Hematopoietic multipotent progenitor cell (in vitro differentiated cells): ENCODE measurements around the gene PHACTR1. TPM values are rescaled to one million over a fixed set of nuclear protein-coding genes. Genes with fewer than 3 reads are reported as not detected.

Experiments
- DNase-seq, 3 donors: peaks; one replicate each; pipeline ENCODE4 v3.0.0-alpha.2; 2011 to 2015; ENCODE audit warnings: low read depth in 2 of 3, low spot score in 2 of 3
- total RNA-seq: library from RNA; depleted of rRNA; stranded (reverse); fragments of >200 nt; gene quantifications from one replicate; pipeline ENCODE4 v1.2.3, GENCODE V29; 2012

Gene PHACTR1
- total RNA-seq, 1 donor, result 34.2 TPM

DNA sequence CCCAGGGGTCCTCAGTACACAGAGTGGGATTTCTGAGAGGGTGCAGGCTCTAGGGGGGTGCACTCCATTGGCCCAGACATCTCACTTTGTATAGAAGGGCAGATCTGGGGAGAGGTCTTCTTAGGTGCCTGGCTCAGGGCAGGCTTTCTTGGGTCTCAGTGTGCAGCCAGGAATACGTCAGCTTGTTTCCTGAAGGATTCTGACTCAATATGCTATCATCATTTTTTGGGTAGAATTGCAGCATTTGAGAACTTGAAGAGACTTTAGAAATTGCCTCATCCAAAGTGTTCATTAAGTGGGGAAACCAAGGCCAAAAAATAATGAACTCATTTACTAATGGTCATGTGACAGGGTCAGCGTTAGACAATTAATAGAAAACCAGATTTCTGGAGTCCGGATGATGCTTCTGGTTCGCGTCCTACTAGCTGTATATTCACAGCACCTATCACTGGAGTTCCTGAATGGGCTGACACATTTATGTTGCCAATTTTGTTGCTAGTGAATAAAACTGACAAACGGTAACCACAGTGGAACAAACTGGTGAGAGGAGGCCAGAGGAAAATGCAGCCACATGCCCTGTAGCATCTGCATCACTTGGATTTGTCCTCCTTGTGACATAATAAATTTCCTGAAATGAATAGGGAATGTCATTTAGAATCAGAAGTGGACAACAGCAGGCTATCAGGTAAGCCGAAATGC, 372.9 kb downstream of the PHACTR1 start:
- peak in 1 of 3 donors; percentile 50 for DNase-seq

DNA sequence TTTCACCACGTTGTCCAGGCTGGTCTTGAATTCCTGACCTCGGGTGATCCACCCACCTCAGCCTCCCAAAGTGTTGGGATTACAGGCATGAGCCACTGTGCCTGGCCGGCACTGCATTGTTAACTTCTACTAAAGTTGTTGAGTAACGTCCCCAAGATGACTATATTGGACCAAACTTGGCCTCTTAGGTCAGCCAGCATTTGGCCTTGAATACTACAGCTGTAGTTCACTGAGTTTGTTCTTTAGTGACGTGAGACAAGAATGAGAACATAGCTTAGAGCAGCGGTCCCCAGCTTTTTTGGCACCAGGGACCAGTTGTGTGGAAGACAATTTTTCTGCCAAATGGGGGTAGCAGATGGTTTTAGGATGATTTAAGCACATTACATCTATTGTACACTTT, 374.6 kb downstream of the PHACTR1 start:
- no peak for DNase-seq

- DNase-seq, result peak in 2 of 3 donors; percentile 22 to 42
These were observed 378.3 kb downstream of the PHACTR1 start for GRCh38 chr6:13094781-13095425.

- DNase-seq, result peak in 1 of 3 donors; percentile 21
These were observed 379.5 kb downstream of the PHACTR1 start for GRCh38 chr6:13096084-13096483.

DNA sequence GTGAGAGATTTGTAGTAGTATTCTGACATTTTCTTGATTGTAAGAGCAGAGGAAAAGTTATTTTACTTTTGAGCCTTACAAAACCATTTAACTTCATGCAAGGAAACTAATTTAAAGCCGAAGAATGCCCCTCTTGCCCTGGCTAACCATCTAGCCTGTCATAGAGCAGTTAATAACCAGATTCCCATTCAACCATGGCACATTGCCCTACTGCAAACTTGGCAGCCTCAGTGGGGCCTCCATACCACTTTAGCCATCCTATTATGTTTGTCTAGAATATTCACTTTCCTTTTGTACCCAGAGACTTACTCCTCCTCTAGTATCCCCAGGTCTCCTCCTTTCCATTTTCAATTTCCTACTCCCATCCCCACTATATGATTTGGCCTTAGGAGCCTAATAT, 380.9 kb downstream of the PHACTR1 start:
- DNase-seq, result no peak

DNA sequence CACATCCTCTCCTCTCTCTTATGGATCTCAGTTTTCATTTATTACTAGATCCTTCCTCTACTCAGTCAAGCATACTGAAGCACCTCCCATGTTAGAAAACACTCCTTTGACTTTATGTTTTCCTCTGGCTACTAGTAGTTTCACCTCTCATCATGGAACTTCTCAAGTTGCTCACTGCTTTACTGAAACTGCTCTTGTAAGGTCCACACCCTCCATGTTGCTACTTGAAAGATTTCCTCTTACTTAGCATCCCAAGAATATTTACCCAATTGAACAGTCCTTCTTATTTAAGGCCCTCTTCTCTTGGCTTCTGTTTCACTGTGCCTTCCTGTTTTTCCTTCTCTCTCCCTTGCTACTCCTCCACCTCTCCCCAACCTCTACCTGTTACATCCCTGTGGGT, 381.4 kb downstream of the PHACTR1 start:
- no peak for DNase-seq

DNA sequence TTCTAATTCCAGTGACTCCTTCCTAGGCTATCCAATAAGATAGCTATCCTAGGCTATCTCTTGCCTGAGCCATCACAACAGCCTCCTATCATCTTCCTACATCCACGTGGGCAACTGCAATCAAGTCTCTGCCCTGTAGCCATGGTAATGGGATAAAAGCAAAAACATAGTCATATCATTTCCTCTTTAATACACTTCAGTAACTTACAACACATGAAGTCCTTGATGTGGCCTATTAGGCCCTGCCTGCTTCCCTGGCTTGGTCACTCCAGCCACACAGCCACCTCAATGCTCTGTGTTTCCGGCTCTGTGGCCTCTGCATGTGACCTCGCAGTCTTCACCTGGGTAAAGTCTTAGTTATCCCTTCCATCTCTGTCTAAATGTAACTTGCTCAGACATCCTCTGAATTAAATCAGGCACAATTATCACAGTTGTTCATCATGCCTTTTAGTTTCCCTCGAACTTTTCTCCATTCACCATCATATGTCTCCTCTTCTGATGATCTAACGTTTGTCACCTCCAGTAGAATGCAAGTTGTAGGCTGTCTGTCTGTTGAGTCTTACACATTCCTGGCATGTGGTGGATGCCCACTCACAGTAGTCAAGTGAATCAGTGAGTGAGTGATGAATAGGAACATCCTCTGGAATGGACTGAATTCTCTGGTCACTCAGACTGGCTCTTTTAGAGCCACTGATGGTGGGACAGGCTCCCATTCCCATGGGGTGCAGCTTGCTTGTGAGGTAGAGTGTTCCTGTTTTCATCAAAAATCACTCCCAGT, 382.4 kb downstream of the PHACTR1 start:
- DNase-seq, result peak in 2 of 3 donors; percentile 45 to 73

GRCh38 chr6:13099771-13100170, 383.2 kb downstream of the PHACTR1 start:
- DNase-seq, result no peak

DNA sequence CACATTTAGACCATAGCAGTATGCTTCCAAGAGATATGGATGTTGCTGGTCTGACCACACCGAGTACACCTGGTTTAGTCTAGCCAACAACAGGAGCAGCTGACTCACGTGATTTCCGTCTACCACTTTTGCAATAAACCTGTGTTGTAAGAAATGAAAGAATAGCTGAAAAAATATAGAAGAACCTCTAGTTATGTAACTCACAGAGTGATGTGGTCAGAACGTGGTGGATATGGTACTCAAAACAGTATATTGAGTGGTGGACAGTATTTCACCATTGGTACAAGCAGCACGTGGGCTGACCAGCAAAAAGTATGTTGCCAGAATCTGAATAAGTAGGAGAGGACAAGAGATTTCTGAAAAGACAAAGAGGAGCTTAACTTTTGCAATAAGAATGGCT, 384.8 kb downstream of the PHACTR1 start:
- no peak for DNase-seq

DNA sequence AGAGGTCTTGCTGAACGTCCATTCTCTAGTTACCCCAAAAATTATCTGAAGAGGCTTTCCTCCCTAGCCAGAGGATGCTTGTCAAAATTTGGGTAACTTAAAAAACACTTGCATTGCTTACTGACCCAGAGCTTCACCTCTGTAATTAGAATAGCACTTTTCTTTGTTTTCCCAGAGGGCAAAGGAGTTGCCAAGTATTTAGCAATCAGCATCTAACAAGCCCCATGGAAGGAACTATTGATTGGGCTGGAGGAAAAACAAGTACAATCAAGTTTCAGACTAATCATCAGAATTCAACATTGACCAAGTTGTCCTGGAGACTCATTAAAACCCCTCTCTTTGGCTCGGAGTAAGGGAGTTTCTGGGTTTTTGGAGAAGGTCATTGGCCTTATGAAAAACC, 385.4 kb downstream of the PHACTR1 start:
- DNase-seq, result no peak

DNA sequence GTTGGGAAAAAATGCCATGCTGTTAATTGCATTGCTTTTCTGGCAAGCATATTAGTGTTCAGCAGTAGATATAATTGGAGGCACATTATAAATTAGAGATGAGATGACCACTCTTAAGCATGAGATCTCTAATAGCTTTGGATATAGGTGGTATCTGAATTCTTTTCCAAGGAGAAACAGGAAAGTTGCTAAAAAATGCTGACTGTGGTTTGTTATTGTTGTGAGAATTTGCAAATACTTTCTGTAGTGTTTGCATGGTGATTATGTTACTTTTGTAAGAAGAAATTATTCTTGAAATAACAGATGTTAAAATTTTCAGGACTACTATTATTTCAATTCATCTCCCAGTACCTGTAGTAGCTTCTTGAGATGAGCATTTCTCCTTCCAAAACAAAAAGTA, 386.6 kb downstream of the PHACTR1 start:
- DNase-seq, result no peak

- no peak for DNase-seq
These were observed 388.6 kb downstream of the PHACTR1 start for GRCh38 chr6:13105139-13105538.

GRCh38 chr6:13112921-13113320, 396.4 kb downstream of the PHACTR1 start:
- DNase-seq, result no peak

DNA sequence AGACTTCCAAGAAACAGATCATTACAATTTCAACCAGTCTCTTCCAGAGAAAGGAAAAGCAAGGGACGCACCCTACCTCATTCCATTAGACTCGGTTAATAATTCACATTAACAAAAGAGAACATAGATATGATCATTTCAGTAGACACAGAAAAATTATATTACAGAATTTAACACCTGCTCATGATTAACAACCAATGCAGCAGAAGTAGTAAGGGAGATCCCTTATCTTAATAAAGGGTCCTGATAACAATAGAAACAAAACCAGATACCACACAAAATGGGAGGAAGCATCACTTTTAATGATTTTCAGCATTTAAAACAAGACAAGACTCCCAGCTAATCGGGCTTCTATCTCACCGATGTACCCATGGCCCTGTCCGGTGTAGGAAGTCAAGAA, 396.8 kb downstream of the PHACTR1 start:
- DNase-seq, result no peak

GRCh38 chr6:13113981-13114593, 397.5 kb downstream of the PHACTR1 start:
- no peak for DNase-seq

- DNase-seq, result peak in 1 of 3 donors; percentile 56
These were observed 399.6 kb downstream of the PHACTR1 start for GRCh38 chr6:13116155-13116554.

- DNase-seq, result no peak
These were observed 401.0 kb downstream of the PHACTR1 start for GRCh38 chr6:13117570-13117969.

- DNase-seq, result no peak
These were observed 403.0 kb downstream of the PHACTR1 start for GRCh38 chr6:13119549-13119948.

GRCh38 chr6:13120483-13121482, 404.2 kb downstream of the PHACTR1 start:
- peak in 2 of 3 donors; percentile 60 to 83 for DNase-seq

- no peak for DNase-seq
These were observed 407.6 kb downstream of the PHACTR1 start for GRCh38 chr6:13124131-13124530.
